H1 (cell line): ENCODE results near the gene RUFY2. TPM values are rescaled to one million over a fixed set of nuclear protein-coding genes. Genes with fewer than 3 reads are reported as not detected.

Experiments
- BRCA1 ChIP-seq: IDR thresholded peaks from 2 replicates; pipeline ENCODE4 v1.6.1; 2012; ENCODE audit warnings: low read depth, low read length, improper control_type of control experiment
- HDAC2 ChIP-seq, 2 experiments: fragments of 300-600 bp in 1 of 2; sonication (generic) in 1 of 2; IDR thresholded peaks; 2 replicates each; pipeline ENCODE4 v1.6.1; 2011 to 2012; ENCODE audit warnings: low read depth in 2 of 2, low read length in 2 of 2, mild to moderate bottlenecking in 2 of 2, moderate library complexity in 2 of 2, borderline replicate concordance in 1 of 2, inconsistent platforms in 1 of 2
- NRF1 ChIP-seq: IDR thresholded peaks from 2 replicates; pipeline ENCODE4 v1.6.1; 2011; ENCODE audit warnings: mild to moderate bottlenecking, low read depth, low read length, improper control_type of control experiment
- POLR2A ChIP-seq, 2 experiments: IDR thresholded peaks; 1 replicate in 1 of 2; 2 replicates in 1 of 2; pipeline ENCODE4 v1.6.1; 2011; ENCODE audit warnings: low read depth in 2 of 2, low read length in 2 of 2, mild to moderate bottlenecking in 2 of 2; ENCODE audit errors: control extremely low read depth in 1 of 2
- POU5F1 ChIP-seq: IDR thresholded peaks from 2 replicates; pipeline ENCODE4 v1.6.1; 2011; ENCODE audit warnings: low read depth, mild to moderate bottlenecking, low read length, moderate library complexity
- SP4 ChIP-seq: IDR thresholded peaks from 2 replicates; pipeline ENCODE4 v1.6.1; 2012; ENCODE audit warnings: low read length, inconsistent platforms
- YY1 ChIP-seq: IDR thresholded peaks from 2 replicates; pipeline ENCODE4 v1.6.1; 2011; ENCODE audit warnings: low read depth, mild to moderate bottlenecking, low read length
- polyA plus RNA-seq, 7 experiments: library from polyadenylated mRNA; depleted of rRNA in 3 of 7; stranded (reverse) in 5 of 7; unstranded in 2 of 7; fragments of >200 nt in 5 of 7; fragments of 200-250 nt in 2 of 7; gene quantifications; 1 replicate in 5 of 7; 2 replicates in 1 of 7; 4 replicates in 1 of 7; pipeline versions ENCODE4 v1.2.1 to v1.2.3, GENCODE V29; 2011 to 2013; ENCODE audit warnings: missing spikeins in 2 of 7, mixed read lengths in 2 of 7
- total RNA-seq: library from RNA; stranded (reverse); fragmentation: NEBNext Ultra II Directional; extraction: Animal tissue kit (Norgen Biotek cat#: 25700); gene quantifications from 2 replicates; pipeline ENCODE4 v1.2.1, GENCODE V29; 2021

RUFY2 gene
- total and polyA plus RNA-seq, 2 of the 8 experiments (the other 6 are each of a cell fraction or from before 2014, with no cell fraction given) = 3.4 to 12.0 TPM

DNA sequence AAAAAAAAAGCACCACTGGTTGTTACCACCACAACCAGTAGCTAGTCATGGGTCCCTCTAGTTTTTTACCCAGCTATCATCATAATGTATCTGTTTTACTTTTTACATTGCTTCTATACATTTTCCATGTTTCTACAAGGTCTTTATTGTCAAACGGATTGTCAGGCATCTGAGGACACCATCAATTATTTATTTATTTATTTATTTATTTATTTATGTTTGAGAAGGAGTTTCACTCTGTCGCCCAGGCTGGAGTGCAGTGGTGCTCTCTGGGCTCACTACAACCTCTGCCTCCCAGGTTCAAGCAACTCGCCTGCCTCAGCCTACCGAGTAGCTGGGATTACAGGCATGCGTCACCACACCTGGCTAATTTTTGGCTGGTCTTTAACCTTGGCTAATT lies 104.2 kb downstream of the RUFY2 start (continued):
- no peak for TF ChIP-seq YY1
- TF ChIP-seq POU5F1 = no peak
- no peak for TF ChIP-seq HDAC2 (IDR thresholded peaks at IDR 0.05; ENCODE audit: borderline replicate concordance in 1 of 2, low read depth in 2 of 2, low read length in 2 of 2)
- TF ChIP-seq SP4 = no peak
- no peak for TF ChIP-seq BRCA1
- no peak for TF ChIP-seq POLR2A (IDR thresholded peaks at IDR 0.05; ENCODE audit: control extremely low read depth in 1 of 2, low read depth in 2 of 2, low read length in 2 of 2)
- TF ChIP-seq NRF1 = no peak
